ENCODE results near the gene CACNA2D1.

CACNA2D1 gene

DNA sequence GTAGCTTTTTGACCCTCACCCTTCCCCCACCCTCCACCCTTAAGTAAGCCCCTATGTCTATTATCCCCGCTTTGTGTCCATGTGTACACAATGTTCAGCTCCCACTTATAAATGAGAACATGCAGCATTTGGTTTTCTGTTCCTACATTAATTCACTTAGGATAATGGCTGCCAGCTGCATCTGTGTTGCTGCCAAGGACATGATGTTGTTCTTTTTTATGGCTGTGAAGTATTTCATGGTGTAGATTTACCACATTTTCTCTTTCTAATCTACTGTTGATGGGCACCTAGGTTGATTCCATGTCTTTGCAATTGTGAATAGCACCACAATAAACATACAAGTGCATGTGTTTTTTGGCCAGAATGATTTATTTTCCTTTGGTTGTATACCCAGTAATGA is 232.2 kb downstream of the CACNA2D1 start:
- no peak for DNase-seq (ENCODE audit: low read depth)
- no peak overlapping the region for H3K4me3 ChIP-seq (ENCODE audit: low read length)
- TF ChIP-seq, protein P1, sequence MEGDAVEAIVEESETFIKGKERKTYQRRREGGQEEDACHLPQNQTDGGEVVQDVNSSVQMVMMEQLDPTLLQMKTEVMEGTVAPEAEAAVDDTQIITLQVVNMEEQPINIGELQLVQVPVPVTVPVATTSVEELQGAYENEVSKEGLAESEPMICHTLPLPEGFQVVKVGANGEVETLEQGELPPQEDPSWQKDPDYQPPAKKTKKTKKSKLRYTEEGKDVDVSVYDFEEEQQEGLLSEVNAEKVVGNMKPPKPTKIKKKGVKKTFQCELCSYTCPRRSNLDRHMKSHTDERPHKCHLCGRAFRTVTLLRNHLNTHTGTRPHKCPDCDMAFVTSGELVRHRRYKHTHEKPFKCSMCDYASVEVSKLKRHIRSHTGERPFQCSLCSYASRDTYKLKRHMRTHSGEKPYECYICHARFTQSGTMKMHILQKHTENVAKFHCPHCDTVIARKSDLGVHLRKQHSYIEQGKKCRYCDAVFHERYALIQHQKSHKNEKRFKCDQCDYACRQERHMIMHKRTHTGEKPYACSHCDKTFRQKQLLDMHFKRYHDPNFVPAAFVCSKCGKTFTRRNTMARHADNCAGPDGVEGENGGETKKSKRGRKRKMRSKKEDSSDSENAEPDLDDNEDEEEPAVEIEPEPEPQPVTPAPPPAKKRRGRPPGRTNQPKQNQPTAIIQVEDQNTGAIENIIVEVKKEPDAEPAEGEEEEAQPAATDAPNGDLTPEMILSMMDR (conservative IDR thresholded peaks at IDR 0.05; ENCODE audit: low read depth, low read length): no peak

DNA sequence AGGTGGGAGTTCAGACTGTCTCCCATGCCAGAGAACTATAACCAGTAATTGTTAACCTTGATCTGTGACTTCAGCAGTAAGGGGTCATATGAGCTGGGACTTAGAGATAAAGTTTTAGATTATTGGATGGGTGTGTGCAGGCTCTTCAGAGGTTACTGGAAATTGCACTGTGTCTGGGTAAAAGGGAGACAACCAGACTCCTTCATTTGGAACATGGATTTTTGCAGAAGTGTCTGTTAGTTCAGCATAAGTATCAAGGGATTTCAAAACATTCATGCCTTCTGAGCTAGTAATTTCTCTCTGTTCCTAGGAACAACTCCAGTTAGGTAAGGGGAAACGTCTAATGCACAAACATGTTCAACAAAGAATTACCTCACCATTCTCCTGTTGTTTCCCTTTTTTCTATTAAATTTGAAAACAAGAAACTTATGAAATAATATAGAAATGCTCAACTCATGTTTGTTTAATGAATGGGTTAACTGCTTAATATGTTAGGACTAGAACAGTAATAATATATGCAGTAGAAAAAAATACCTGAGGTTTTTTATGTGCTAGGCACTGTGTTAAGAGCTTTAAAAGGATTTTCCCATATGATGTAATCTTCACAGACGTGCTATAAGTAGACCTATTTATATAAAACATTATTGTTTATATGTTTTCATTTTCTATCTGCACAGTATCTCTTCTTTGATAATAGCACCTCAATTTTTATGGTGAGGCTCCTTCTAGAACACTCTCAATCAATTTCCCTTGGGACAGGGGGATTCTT is 233.0 kb downstream of the CACNA2D1 start:
- TF ChIP-seq, protein P1 (conservative IDR thresholded peaks at IDR 0.05; ENCODE audit: low read depth, low read length): no peak
- H3K4me3 ChIP-seq (ENCODE audit: low read length): no peak overlapping the region
- no peak for DNase-seq (ENCODE audit: low read depth)

DNA sequence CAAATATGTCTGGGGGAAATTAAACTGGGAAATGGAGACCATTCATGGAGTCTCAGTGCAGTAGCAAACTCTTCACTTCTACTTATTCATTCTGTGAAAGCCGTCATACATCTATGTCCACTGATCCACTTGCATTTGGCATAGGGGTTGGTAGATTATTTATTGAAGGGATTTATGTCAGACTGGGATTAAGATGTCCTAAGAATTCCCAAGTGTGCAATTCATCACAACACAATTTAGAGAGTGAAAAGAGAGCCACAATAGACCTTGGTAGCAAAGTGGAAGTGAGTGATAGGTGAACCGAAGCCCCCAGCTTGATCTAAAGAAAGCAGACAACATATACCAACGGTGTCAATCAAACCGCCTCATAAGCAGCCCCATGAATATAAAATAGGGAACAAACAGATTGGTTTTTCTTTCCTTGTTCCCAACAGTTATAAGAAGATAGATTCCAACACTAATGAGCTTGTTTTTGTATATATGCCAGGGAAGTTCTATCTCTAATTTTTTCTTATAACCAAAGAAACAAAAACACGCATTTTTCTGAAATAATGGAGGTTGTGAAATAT is 234.3 kb downstream of the CACNA2D1 start:
- DNase-seq (ENCODE audit: low read depth): no peak
- TF ChIP-seq, protein P1 (conservative IDR thresholded peaks at IDR 0.05; ENCODE audit: low read depth, low read length): no peak
- no peak overlapping the region for H3K4me3 ChIP-seq (ENCODE audit: low read length)

DNA sequence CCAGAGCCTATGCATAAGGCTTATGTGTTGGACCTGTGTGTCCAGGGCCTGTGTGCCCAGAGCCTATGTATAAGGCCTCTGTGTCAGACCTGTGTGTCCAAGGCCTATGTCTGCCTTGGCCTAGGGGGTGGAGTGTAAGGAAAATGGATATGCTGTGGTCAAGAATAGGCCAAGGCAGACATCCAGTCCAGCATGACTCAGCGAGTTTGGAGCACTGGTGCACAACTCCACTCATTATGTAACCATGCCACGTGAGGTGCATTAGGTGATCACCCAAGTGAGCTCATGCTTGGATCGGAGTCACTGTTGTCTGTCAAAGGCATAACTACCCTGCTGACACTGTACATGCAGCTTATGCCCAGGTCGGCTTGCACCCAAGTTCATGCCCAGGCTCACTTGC is 238.9 kb downstream of the CACNA2D1 start:
- peak; percentile 13 for DNase-seq (ENCODE audit: low read depth)
- H3K4me3 ChIP-seq (ENCODE audit: low read length): no peak overlapping the region
- TF ChIP-seq, protein P1 (conservative IDR thresholded peaks at IDR 0.05; ENCODE audit: low read depth, low read length): no peak

DNA sequence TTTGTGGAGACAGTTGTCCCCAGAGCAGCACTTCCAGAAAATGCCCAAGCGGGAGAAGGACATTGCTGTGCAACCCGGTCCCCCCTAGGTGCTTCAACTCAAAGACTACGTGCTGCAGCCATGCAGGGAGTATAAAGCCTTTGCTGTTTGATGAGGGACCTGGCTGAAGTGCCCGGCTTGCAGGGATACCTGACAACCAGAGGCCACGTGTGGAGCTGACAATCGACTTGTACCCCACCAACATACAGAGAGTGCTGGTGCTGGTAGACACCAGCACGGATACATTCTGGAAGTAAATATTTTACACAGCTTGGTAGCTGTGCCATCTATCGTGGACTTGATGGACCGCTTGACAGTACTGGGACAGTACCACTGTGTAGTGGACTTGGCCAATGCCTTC is 240.6 kb downstream of the CACNA2D1 start:
- TF ChIP-seq, protein P1 (conservative IDR thresholded peaks at IDR 0.05; ENCODE audit: low read depth, low read length): no peak
- no peak overlapping the region for H3K4me3 ChIP-seq (ENCODE audit: low read length)
- DNase-seq (ENCODE audit: low read depth): no peak

DNA sequence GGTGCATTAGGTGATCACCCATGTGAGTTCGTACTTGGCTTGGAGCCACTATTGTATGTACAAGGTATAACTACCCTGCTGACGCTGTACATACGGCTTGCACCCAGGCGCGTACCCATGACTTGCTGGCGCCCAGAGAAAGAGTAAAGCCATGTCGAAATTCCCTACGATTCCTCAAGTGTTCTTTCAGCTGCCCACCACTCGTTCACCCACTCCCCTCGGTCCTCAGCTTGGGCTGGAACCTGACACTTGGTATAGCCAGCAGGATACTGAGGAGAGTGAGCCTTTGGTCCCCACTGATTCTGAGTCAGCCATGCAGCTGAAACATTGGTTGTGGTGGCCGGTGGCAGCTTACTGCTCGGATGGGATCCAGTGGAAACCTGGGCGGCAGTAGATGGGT is 241.5 kb downstream of the CACNA2D1 start:
- H3K4me3 ChIP-seq (ENCODE audit: low read length): no peak overlapping the region
- TF ChIP-seq, protein P1 (conservative IDR thresholded peaks at IDR 0.05; ENCODE audit: low read depth, low read length): no peak
- DNase-seq (ENCODE audit: low read depth): no peak

DNA sequence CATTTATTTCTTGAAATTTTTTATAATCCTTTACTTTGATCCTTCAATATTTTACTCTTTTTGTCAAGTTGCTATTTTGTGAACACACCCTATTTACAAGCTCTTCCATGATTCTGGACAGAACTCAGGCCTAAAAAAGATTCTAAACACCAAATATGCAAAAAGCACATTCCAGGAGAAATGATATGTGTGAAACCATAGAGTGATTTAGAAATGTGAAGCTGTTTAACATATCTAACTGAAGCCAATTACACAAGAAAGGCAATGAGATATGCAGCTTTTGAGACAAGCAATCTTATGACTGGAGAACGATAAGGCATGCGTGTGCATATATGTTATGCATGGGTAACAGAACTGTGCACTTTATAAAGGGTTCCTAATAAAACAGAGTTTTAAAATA is 243.0 kb downstream of the CACNA2D1 start:
- TF ChIP-seq, protein P1 (conservative IDR thresholded peaks at IDR 0.05; ENCODE audit: low read depth, low read length): no peak
- no peak overlapping the region for H3K4me3 ChIP-seq (ENCODE audit: low read length)
- no peak for DNase-seq (ENCODE audit: low read depth)
